Right renal pelvis (tissue), 4 donors: ENCODE measurements around the gene SLC28A1. TPM values are rescaled to one million over a fixed set of nuclear protein-coding genes. Genes with fewer than 3 reads are reported as not detected.

Experiments used
- DNase-seq, 4 donors: peaks; one replicate each; pipeline ENCODE4 v3.0.0-alpha.2; 2013; ENCODE audit warnings: low read depth in 4 of 4, low spot score in 3 of 4, missing footprints in 1 of 4
- polyA plus RNA-seq, 4 donors: library from polyadenylated mRNA; unstranded; fragments of 120-200 nt; gene quantifications; one replicate each; pipeline ENCODE4 v1.2.1, GENCODE V29; 2013; ENCODE audit not compliant: insufficient read length in 4 of 4

The SLC28A1 gene
- polyA plus RNA-seq, 4 donors: 4.3 to 8.5 (median 6.7) TPM

- no peak for DNase-seq
Observed at GRCh38 chr15:84926491-84927230, 42.2 kb downstream of the SLC28A1 start.

DNA sequence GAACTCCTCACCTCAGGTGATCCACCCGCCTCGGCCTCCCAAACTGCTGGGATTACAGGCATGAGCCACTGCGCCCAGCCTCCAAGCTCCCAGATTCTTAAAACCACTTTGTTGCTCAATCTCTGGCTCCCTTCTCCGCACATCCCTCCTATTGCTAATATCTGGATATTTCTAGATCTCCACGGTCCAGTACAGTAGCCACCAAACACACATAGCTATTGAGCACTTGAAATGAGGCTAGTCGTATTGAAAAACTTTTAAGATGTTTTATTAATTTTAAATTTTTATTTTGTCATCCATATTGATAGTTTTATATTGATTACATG, 44.3 kb downstream of the SLC28A1 start:
- no peak for DNase-seq

DNA sequence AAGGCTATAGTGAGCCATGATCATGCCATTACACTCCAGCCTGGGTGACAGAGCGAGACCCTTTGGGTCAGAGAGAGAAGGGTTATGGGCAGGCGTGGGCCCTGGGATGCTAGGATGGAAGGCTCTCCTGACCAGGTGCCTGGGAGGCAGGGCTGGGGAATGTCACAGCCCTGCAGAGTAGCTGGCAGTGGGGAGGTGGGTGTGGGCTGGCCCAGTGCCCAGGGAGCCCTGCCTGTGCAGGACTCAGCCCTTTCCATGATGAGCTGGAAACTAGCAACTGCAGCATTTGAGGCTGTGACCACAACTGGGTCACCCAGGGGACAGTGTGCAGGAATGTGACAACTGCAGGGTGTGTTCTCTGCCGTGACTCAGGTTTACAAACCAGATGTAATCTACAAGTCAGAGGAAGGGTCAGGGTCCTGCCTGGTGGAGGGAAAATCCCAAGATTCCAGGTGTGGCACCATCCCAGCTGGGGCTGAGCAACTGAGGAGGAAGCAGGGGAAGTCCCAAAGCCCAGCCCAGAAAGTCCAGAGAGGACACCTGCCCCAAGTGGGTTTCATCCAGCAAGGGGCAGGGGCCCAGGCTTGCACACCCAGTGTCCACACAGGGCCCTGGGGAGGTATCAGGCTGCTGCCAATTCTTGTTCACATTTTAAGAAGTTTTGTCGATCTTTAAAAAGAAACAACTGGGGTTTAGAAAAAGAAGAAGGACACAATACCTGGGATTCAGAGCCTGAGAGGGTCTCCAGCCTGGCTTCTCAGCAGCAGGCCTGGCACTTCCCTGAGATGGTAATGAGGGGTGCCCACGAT, 45.5 kb downstream of the SLC28A1 start:
- no peak for DNase-seq

GRCh38 chr15:84934942-84935729, 50.7 kb downstream of the SLC28A1 start:
- no peak for DNase-seq

DNA sequence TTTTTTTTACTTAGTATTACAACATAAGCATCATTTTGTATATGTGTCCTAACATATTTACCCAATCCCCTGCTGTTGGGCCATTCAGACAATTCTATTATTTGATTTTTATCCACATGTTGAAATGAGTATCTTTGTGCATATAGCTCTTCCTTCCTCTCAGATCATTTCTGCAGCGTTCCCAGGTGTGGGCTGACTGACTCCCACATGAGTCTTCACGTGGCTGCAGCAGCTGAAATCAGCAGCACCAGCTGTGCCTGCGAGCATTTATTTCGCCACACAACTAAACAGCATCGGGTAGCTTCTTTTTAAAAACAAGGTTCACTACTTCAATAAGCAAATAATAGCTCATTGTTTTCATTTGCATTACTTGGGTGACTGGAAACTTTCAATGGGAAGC, 52.7 kb downstream of the SLC28A1 start:
- no peak for DNase-seq

GRCh38 chr15:84938726-84939125, 54.3 kb downstream of the SLC28A1 start:
- DNase-seq: no peak

GRCh38 chr15:84940399-84940798, 55.9 kb downstream of the SLC28A1 start:
- no peak for DNase-seq

- DNase-seq: no peak
Observed at GRCh38 chr15:84942456-84942855, 58.0 kb downstream of the SLC28A1 start.

GRCh38 chr15:84944311-84944710, 59.8 kb downstream of the SLC28A1 start:
- no peak for DNase-seq

- DNase-seq: no peak
Observed at GRCh38 chr15:84944861-84945260, 60.4 kb downstream of the SLC28A1 start.

DNA sequence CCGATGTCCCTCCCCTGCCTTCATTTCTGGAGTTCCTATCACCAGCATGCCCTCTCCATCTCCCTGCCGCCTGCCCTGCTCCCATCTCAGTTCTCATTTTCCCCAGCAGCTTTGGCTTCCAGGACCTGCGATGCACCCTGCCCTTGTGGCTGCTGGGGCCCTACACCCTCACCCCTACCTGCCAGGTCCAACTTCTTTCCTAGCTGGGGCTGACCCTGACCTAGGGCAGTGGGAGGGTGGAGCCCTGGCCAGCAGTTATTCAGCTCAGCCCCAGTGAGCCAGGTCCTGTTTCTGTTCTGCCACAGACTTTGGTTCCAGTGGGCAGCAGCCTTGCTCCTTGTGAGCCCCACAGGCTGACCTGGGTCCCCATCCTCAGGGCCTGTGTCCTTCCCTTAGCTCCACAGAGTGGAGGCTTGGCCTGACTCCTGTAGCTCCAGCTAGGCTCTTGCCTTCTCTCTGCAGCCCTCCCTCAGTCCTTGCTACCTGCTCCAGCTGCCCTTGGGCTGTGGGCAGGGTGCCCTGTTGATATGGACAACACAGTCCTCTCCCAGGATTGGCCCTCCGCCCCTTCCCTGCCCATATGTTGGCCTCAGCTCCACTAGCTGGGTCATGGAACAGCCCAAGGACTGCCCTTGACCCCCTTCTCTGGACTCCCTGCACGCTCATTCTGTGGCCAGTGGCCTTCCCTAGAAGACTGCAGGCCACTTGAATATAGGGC, 62.5 kb downstream of the SLC28A1 start:
- no peak for DNase-seq

DNA sequence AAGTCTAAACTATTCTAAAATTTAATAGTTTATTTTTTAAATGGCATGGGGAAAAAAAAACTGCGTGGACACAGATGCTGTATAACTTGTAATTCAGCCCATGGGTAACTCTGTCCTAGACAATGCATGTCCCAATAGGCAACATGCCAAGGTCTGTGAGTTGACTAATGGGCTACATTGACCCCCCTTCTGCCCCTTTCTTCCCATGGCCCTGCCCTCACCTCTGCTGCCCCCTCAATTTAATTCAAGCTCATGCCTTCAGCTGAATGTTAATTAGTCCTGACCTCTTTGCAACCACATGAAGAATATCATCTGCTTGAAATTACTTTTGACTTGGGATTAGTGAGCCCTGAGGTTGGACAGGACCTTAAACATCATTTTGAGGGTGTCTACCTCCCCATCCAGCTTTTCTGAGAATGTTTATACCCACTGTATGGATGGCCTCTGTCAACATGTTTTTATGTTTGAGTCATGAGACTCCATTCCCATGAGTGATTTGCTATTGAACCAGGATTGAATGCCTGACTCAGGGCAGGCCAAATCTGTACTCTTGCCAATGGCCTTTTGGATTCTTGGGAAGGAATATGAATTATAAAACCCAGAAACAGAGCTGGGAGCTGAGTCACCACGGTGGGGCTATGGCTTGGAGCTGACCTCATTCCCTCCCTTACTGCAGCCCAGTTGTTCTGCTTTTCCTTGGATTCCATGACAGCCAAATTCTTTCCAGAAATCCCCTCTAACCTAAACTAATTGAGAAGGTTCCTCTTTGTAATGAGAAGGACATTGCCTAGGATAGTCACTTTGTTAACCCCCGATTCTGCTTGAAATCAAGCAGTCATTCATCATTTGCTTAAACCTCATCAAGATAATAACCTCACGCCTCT, 63.7 kb downstream of the SLC28A1 start:
- DNase-seq: no peak

DNA sequence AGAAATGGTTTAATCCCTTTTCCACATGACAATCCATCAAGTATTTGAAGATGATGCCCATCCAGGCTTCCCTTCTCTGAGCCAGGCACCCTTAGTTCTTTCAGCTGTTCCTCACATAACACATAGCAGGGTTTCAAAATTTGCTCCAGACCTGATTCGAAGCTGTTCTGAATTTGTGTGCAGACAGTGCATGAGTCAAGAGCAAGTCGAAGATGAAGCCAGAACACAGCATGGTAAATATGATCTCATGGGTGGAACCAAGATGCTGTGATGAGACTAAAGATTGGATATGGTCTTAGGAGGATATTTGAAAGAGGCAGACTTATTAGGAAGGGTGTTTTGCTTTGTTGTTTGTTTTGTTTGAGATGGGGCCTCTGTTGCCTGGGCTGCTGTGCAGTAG, 64.6 kb downstream of the SLC28A1 start:
- DNase-seq: no peak

DNA sequence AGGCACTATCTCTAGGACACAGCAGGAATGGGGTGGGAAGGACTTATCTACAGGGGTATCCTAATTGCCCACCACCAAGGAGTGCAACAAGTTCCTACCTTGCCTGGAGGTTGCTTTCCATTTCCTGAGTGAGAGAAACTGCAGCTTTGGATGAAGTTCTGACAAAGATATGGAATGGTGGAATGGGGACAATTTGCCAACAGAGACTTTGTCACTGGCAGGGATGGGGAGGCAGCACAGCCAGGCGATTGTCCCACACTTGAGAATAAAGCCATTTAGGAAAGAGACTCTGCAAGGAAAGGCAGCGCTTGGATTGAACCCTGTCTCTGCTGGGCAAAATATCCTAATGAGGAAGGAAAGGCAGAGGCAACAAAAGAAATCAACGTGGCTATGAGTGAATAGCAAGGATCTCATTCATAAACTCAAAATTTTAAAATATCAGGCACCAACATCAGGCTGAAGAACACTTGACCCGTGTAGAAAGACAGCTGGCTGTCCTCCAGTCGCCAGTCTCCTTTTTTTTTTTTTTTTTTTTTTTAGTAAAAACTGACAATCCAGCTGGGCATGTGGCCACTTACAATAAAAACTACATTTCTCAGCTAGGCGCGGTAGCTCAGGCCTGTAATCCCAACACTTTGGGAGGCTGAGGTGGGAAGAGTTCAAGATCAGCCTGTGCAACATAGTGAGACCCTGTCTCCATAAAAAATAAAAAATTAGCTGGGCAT, 65.5 kb downstream of the SLC28A1 start:
- DNase-seq: no peak

DNA sequence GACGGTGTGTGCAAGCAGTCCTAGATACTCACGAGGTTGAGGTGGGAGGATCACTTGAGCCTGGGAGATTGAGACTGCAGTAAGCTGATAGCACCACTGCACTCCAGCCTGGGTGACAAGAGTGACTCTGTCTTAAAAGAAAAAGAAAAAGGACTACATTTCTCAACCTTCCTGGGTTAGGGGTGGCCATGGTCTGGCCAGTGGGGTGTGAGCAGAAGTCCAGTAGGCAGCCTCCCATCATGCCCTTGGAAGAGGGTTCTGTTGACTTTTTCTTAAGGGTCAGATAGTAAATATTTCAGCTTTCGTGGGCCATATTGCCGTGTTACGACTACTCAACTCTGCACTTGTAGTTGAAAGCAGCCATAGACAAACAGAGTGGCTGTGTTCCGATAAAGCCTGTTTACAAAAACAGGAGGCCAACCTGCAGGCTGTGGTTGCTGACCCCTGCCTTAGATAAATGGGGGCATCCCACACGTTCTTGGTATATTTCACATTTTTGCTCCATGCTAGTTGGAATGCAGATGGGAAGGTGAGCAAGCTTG, 66.2 kb downstream of the SLC28A1 start:
- no peak for DNase-seq

DNA sequence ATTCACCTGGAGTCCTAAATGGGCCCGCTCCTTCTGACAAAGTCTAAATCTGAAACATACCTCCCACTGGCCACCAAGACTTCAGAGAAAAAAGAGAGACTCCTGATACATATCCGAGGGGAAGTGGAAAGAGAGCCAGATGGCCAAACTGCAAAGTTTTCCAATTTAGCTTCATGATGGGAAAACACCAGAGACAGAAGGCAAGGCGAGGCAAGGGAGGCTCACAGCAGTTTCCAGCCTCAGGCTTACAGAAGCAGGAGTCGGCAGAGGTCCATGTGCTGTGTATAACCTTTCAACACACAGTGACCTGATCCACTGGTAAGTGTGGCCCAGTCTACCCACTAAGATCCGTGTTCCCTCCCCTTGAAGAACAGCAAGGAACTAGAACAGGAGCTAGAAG, 67.3 kb downstream of the SLC28A1 start:
- no peak for DNase-seq

- no peak for DNase-seq
Observed at GRCh38 chr15:84953136-84953535, 68.7 kb downstream of the SLC28A1 start.

GRCh38 chr15:84953726-84954125, 69.3 kb downstream of the SLC28A1 start:
- DNase-seq: no peak
